GM12872 (cell line): ENCODE data around the gene SPATA24.

Experiments
- TF ChIP-seq, protein P1 (sequence below): IDR thresholded peaks from 3 replicates; pipeline ENCODE4 v1.5.1; 2011; ENCODE audit warnings: low read depth, mild to moderate bottlenecking, low read length, moderate library complexity; ENCODE audit not compliant: insufficient read depth

SPATA24 gene

DNA sequence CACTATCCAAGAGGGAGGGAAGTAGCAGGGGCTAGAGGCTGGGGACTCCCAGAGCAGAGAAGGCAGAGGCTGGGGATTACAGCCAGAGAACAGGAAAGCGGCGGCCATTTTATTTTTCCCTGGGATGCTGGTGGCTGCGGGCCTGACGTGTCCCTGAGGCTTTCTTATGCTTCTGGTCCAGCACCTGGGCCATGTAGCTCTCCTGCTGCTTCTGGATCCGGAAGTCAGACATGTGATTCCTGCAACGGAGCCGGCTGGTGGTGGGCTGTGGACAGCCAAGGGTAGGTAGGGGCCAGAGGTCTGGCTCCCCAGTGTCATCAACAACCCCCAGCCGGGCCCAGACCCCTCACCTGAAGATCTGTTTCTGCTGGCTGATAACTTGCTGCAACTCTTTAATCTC is 7.2 kb downstream of the SPATA24 start:
- TF ChIP-seq, protein P1, sequence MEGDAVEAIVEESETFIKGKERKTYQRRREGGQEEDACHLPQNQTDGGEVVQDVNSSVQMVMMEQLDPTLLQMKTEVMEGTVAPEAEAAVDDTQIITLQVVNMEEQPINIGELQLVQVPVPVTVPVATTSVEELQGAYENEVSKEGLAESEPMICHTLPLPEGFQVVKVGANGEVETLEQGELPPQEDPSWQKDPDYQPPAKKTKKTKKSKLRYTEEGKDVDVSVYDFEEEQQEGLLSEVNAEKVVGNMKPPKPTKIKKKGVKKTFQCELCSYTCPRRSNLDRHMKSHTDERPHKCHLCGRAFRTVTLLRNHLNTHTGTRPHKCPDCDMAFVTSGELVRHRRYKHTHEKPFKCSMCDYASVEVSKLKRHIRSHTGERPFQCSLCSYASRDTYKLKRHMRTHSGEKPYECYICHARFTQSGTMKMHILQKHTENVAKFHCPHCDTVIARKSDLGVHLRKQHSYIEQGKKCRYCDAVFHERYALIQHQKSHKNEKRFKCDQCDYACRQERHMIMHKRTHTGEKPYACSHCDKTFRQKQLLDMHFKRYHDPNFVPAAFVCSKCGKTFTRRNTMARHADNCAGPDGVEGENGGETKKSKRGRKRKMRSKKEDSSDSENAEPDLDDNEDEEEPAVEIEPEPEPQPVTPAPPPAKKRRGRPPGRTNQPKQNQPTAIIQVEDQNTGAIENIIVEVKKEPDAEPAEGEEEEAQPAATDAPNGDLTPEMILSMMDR: no peak

DNA sequence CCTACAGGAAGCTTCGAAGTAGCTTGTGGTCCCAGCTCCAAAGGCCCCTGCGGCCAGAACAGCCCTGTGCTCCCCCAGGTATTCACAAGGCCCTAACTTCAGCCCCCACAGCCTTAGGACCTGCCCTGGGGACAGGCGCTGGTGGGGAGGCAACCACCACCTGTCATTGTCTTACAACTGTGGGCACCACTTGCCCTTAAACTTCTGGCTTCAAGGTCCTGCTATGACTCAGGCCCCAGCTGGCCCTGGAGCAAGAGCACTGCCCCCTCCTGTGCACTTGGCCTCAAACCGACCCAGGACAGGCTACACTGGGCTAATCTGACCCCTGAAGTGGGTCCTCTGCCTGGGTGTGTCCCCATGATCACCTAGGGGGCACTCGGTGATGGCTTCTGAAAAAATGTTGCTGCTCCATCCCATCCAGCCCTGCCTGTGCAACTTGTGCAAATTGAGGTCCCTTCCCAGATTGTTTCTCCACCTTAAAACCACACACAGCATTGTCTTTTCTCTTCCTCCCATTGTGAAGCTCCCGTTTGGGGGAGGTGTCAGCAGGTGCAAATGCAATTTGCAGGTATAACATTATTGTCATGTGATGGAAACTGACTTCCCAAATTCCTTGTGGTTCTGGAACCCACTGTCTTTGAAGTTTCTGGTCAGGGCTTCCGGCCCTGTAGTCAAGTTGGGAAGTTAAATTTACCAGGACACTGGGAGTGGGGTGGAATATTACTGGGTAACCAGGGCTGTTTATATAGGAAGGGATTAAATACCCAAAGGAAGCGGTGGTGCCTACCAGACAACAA is 7.8 kb downstream of the SPATA24 start:
- TF ChIP-seq, protein P1: peak; percentile 12; the same call in 1 of the 3 replicates

DNA sequence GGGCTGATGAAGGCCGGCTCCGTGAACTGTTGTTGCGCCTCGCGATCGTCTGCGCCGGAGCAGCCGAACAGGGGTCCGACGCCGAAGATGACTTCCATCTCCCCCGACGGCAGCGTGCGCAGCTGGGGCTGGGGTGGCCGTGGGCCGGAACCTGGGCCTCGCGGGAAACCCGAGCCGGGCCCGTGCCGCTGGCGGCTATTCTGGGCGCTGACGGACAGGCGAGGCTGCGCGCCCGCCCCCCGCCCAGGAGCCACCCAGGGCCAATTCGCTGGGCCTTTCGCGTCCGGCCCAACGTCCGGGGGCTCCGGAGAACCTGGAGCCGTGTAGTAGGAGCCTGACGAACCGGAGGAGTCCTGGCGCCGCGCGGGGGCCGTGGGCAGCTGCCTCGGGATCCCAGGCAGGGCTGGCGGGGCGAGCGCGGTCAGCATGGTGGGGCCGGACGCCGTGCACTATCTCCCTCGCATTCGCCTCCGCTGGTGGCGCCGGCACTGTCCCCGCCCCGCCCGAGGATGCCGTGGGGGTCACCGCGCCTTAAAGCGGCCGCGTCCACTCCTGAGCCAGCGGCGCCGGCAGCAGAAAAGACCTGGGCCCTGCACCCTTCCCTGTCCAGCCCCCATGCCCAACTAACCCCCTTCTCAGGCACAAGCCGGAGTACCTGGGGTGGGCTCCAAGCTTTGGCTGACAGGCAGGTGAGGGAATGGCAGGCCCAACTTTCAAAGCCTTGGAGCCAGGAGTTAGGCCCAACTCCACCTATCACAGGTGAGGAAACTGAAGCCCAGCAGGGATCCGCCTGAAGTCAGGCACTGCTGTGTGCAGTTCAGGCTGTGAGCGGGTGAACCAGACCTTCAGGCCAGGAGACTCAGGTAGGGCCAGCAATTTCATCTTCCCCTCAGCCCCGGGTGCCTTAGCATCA is 9.0 kb downstream of the SPATA24 start, which contains the start of gene PROB1:
Gene PROB1 (minus strand): TSS at position 451 of the 913 bp plus-strand sequence. CDS start 23 bp downstream, at position 428.
- TF ChIP-seq, protein P1: no peak

DNA sequence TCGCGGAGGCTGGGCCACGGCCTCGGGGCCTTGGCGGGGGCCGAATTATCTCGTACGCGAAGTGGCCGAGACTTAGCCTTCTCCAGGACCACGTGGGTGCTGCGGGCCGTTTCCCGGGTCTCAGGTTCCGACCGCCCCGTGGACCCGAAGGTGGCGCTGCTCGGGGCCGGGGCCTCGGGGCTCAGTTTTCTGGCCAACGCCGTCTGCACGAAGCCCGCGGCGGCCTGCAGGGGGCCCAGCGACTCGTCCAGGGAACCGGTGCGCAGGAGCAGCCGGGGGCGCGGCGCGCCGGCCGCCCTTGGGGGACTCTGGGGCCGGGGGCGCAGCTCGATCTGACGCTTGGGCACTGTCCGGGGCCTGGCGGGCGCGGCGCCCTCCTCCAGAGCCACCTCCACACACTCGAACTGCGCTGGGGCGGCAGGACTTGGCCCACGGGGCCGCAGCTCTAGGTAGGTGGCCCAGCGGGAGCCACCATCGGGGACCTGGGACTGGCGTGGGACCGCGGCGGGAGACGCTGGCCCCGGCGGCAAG is 9.7 kb downstream of the SPATA24 start:
- TF ChIP-seq, protein P1: peak; percentile 73

DNA sequence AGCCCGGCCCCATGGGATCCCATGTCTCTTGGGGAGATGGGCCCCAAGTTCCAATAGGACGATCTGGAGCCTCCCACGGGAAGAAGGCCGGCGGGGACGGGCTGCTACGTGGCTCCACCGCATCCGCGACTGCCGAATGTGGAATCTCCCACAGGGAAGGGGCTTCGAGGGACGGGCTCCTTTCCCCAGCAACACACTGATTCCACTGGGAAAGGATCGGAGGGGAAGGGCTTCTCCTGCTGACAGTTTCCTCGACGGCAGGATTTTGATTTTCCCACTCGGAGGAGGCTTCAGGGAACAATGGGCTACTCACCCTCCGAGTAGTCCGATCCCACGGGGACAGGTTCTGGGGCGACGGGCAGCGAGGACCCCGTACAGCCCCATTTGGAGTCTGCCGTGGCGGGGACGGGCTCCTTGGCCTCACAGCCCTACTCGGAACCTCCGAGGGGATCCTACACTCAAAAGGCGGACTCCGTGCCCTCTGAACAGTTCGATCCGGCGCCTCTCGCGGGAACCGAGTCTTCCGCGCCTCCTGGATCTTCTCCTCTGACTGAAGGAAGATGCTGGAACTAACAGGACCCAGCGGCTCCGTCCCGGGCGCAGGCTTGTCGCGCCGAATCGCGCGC is 10.3 kb downstream of the SPATA24 start:
- TF ChIP-seq, protein P1: no peak

DNA sequence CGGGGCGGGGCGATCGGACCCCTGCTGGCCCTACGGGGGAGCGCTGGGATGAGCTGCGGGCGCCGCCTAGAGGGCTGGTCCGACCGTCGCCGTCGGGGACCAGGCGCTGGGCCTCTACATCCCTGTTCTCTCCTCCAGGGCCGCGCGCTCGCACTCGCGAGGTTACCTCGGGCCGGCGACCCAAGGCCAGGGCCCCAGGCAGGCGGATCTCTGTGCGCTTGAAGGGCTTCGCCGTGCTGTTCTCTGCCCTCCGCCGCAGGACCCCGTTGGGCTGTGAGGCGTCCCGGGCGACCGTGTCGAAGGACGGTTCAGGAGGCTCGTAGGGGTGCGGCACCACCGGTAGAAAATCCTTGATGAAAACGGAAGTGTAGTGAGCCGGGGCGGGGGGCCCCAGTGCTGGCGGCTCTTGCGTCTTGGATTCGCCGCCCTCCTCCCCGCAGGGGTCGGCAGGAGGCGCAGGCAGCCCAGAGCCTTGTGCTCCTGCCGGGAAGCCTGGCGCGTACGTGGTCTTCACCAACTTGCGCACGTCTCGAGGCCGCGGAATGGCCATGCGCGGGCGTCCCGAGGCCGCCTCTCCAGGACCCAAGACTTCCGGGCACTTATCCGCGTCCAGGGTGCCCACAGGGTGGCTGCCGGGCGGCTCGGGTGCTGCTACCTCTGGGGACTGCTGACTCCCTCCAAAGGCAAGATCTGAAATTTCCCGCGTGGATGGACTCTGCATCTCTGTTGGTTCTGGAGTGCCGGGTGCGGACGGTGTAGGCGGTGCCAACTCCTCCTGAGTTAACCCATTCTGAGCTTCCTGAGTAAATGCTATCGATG is 11.0 kb downstream of the SPATA24 start:
- TF ChIP-seq, protein P1: peak; percentile 92
